Right lung (tissue), 10 donors: Measurements from ENCODE around the gene SVIL. TPM values are rescaled to one million over a fixed set of nuclear protein-coding genes. Genes with fewer than 3 reads are reported as not detected.

Experiments
- DNase-seq, 2 donors: peaks; one replicate each; pipeline ENCODE4 v3.0.0-alpha.2; 2013
- long read RNA-seq, 8 donors: transcript quantifications; one replicate each; lab custom pipeline, GENCODE V29; 2026
- polyA plus RNA-seq, 5 donors: library from polyadenylated mRNA; unstranded; fragments of 120-200 nt; gene quantifications; one replicate each; pipeline versions ENCODE4 v1.2.1 to v1.2.3, GENCODE V29; 2013; ENCODE audit warnings: inconsistent platforms in 1 of 5, low replicate concordance in 1 of 5; ENCODE audit not compliant: insufficient read length in 5 of 5, insufficient read depth in 1 of 5

SVIL gene
- 10 to 100 TPM; 41.1 to 59.5 (median 47.9) TPM for polyA plus RNA-seq
- long read RNA-seq, donor 1, partial matches to known transcripts: 14 of 36 reads
- long read RNA-seq, donor 1, other reads (novel, unspliced or antisense): 22 of 36 reads
- long read RNA-seq, donor 2: 0 reads
- long read RNA-seq, donor 3: 0 reads
- long read RNA-seq, donor 4, partial matches to known transcripts: 6 of 6 reads
- long read RNA-seq, donor 4, other reads (novel, unspliced or antisense): 0 of 6 reads
- long read RNA-seq, donor 5: 0 reads
- long read RNA-seq, donor 6: 0 reads
- long read RNA-seq, donor 7, partial matches to known transcripts: 33 of 50 reads
- long read RNA-seq, donor 7, other reads (novel, unspliced or antisense): 17 of 50 reads
- long read RNA-seq, donor 8, partial matches to known transcripts: 16 of 16 reads
- long read RNA-seq, donor 8, other reads (novel, unspliced or antisense): 0 of 16 reads

DNA sequence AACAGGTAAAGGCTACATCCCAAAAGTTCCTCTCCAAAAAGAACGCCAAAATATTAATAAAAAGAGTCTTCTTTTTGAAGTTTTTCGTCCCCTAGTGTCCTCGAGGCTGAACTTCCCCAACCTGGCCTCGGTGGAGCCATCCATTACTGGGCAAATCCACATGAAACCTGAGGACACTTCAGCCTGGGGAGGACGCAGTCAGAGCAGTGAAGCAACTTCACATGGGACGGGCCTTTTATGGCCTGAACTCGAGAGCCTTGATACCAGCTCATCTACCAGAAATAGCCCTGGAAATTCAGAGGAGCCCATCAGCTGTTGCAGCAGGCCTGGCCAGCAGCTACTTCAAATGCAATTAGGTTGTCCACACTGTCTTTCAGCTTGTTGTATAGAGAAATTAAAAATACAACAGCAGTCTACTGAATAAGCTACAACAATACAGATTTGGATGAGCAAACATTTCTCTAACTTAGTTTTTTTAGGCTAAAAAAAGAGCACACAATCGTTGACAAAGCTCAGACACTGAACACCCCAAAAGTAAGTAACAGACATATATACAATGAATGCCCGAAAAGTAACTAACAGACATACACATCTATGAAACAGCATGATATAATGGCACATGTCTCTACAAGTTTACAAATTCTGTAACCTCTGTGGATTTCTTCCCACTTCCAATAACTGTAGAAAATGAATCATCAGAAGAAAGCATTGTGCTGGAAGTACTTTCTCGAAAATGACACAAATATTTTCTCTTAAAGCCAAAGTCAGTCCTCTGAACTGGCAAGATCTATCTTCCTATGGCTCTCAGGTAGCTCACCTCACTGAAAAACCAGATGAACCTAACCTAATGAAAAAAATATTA lies at the start of gene SVIL:
SVIL (minus strand) TSS at position 208 of the 862 bp plus-strand sequence. CDS start 79,913 bp downstream, outside the sequence.
- no peak for DNase-seq

DNA sequence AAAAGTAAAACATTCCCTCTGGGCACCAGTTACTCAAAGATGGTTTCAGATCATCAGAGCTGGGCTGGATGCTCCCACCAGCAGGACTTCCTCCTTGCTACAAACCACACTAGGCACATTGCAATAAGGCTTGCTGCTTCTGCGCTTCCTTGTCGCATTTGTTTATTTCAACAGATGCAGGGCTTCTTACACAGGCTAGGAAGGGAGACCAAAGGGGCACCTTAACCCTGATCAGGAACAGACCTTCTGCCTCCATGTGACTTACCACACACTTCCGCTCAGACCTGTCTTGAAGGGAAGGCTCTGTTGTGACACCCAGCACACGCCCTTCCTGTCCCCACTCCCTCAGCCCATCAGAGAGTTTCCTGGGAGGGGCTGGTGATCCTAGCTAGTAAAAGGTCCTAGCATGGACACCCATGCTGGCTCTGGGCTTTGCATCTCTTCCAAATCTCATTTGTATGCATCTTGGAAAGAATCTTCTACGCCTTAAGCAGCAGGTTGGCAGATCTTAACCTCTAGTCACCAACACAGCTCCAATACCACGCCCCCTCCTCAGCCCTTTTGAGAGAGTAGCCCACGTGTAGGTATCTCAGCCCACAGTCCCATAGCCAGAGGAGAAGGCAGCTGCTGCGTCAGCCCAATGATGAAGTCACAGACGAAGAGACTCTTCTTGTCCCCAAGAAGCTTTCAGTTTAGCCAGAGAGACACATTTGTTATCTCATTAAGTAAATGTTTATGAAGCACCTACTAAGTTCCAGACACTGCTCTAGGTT lies 47.1 kb upstream of the SVIL start:
- DNase-seq: no peak

DNA sequence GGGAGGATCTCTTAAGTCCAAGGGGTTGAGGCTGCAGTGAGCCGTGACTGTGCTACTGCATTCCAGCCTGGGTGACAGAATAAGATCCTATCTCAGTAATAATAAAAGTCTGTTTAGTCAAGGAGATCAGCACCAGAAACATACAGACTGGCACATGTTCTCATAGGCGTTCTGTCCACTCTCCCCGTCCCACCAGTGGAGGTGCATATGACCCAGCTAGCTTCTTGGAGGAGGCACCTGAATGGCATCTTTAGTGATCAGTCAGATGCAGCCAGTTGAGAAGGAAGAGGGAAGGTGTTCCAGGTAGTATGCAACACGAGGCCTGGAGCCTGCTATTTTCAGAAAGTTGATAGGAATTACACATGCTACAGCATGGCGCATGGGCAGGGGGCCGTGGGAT lies 45.3 kb upstream of the SVIL start:
- no peak for DNase-seq

- no peak for DNase-seq
These were observed 42.0 kb upstream of the SVIL start for GRCh38 chr10:29676732-29677131.

DNA sequence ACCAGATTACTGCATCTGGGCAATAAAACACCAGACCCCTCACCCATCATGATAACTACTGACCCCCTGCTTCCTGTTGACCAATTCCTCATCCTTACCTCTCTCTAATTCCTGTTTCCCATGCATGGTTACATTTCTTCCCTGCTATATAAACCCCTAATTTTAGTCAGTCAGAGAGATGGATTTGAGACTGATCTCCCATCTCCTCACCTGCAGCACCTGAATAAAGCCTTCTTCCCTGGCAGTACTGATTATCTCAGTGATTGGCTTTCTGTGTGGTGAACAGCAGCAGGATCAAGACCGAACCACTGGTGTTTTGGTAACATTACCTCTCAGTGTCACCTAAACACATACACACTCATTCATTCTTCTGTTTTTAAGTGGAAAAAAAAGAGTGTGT lies 41.2 kb upstream of the SVIL start:
- no peak for DNase-seq

DNA sequence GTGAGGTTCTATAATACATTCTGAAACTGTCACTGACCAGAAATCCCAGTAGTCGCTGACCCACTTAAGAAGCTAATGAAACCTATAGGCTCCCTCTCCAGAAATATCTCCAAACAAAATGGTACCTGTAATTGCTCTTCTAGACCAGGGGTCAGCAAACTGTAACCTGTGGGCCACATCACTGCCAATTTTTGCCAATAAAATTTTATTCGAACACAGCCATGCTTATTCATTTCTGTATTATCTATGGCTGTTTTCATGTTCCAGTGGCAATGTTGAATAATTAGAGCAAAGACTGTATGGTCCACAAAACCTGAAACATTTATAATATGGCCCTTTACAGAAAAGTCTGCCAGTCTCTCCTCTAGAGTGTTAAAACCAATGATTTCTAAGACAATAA lies 37.2 kb upstream of the SVIL start:
- no peak for DNase-seq

GRCh38 chr10:29671228-29671780 lies 36.5 kb upstream of the SVIL start:
- no peak for DNase-seq

DNA sequence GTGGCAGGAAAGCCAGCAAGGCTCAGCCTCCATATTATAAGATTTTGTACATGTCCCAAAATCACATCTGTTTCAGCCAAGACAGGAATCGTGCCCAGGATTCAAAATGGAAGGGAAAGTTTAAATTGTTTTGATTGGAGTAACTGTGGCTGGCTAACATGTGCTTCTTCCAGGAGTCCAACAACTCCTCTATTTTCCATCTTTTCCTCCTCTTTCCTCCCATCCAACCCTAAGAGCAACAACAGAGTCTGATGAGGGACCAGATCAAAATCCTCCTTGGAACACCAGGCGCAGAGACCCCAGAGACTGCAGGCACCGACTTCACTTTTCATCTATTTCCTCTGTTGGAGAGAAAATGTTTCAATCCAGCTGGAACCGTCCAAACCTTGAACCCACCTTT lies 36.0 kb upstream of the SVIL start:
- no peak for DNase-seq

DNA sequence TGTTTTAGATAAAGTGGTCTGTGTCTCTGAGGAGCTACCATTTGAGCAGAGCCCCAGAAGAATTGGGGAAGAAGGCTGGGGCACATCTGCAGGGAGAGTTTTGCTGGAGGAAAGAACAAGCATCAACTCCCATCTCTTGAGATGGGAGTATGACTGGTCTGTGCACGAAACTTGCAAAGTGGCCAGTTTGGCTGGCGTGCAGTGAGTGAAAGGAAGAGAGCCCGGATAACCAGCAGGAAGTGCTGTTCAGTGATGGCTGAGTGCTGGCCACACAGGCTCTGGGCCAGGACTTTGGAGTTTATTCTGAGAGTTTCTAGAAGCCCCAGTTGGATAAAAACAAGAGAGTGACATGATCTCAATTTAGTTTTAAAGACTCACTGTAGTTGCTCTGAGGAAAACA lies 34.4 kb upstream of the SVIL start:
- DNase-seq: no peak

GRCh38 chr10:29668628-29669027 lies 33.9 kb upstream of the SVIL start:
- no peak for DNase-seq

GRCh38 chr10:29667191-29667590 lies 32.4 kb upstream of the SVIL start:
- DNase-seq: no peak

GRCh38 chr10:29666201-29666600 lies 31.4 kb upstream of the SVIL start:
- no peak for DNase-seq

- DNase-seq: no peak
These were observed 28.9 kb upstream of the SVIL start for GRCh38 chr10:29663718-29664117.

DNA sequence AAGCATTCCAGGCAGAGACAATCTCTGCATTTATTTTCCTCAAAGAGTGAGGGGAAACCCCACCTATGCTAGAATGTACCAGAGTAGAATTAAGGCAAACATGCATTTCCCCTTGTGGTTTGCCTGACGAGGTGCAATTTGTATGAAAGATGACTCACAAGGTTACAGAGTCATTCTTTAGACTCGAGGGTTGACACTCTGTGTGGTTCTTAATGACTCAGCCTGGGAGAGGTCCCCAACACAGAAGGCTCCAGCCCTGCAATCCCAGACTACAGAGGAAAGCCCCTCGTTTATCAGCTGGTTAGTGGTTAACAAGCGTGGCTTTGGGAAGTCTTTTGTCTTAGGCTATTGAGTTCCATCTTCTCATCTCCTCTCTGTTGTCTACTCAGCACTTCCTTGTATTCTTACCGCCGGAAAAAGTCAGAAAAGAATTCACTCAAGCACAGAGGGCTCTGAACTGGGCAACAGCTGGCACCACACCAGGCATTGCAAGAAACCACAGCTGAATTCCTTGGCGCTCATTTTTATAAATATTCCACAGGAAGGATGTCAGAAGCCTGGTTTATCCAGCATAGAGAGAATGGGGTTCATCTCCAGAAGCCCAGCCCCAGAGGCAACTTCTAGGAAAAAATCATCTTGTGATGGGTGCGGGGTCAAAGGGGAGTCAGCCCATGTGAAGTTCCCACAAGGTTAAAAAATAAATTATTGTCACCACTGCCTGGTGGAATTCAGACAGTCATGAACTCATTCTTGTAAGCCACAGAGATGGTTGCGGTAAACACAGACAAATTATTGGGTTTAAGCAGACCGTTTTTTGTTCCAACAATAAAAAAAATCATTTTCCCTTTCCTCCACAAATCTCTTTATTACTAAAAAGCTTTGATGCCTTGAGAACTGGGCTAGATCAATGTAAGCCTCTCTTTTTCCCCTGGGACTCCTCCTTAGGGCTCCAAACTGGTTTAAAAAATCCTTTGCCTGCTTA lies 24.5 kb upstream of the SVIL start:
- DNase-seq: no peak

- no peak for DNase-seq
These were observed 23.0 kb upstream of the SVIL start for GRCh38 chr10:29657719-29658274.

DNA sequence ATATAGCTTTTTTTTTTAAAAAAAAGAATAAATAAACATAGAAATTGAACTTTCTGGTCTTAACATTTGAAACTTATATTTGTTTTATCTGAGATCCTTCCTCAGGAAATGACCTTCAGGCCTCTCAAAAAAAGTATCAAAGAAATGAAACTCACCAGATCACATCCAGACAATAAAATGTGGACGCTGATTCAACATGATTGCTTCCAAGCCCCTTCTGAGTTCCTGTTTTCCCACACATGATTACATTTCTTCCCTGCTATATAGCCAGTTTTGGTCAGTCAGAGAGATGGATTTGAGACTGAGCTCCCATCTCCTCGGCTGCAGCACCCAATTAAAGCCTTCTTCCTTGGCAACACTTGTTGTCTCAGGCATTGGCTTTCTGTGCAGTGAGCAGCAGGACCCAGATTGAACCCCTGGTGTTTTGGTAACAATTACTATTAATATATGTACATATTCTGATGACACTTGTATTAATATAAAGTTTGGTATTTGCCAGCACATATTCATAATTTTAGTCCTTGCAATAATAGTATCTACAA lies 21.8 kb upstream of the SVIL start:
- no peak for DNase-seq

DNA sequence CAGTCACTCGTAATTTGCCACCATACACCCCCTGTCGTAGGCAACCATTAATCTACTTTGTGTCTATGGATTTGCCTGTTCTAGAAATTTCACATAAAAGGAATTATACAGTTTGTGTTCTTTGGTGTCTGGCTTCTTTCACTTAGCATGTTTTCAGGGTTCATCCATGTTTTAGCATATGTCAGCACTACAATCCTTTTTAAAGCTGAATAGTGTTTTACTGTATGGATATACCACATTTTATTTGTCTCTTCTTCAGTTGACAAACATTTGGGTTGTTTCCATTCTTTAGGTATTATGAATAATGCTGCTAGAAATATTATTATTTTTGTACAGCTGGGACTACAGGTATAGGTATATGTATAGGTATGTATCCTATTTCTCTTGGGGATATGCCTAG lies 17.4 kb upstream of the SVIL start:
- no peak for DNase-seq

DNA sequence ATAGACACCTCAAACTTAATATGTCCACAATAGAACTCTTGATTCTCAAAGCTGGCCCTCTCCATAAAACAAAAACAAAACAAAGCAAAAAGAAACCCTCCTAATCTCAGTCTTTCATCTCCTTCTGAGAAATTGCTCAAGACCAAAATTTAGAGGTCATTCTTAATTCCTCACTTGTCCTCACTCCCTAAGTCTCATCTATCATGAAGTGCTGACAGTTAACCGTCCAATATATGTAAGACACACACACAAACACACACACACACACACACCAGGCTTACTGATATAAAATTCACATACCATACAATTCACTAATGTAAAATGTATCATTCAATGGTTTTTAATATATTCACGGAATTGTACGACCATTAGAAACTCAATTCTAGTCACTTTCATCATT lies 17.0 kb upstream of the SVIL start:
- no peak for DNase-seq

DNA sequence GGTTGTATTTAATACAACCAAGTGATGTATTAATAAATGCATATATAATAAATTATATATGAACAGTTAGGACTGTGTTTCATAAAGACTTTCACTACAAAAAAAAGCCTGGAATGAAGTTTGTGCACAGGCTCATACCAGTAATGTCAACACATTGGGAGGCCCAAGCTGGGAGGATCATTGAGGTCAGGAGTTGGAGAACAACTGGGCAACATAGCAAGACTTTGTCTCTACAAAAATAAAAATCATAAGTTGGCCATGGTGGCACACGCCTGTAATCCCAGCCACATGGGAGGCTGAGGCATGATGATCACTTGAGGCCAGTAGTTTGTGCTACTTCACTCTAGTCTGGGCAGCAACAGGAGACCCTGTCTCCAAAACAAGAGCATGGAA lies 15.8 kb upstream of the SVIL start:
- no peak for DNase-seq
